OCI-LY7 (cell line): ENCODE measurements around the gene PSMA3. TPM values are rescaled to one million over a fixed set of nuclear protein-coding genes. Genes with fewer than 3 reads are reported as not detected.

Experiments
- BruUV-seq: library from RNA; stranded (reverse); fragments of 400-500 nt; replicated peaks from 2 replicates; lab custom pipeline; 2021; lab: Mats Ljungman, UMichigan
- CTCF ChIA-PET: fragments of 300-600 bp; sonication (Branson Sonifier 250); formaldehyde crosslinking; loops from one replicate; lab custom pipeline; 2022; ENCODE audit warnings: antibody characterized with exemption; ENCODE audit not compliant: unreplicated experiment; lab: Charles Lee
- POLR2A ChIA-PET: fragments of 300-600 bp; sonication (Branson Sonifier 250); formaldehyde crosslinking; loops from one replicate; lab custom pipeline; 2022; ENCODE audit warnings: antibody characterized with exemption; lab: Charles Lee
- DNase-seq: peaks from one replicate; pipeline ENCODE4 v3.0.0-alpha.2; 2015; ENCODE audit warnings: low spot score
- H2AFZ ChIP-seq: fragments of 200-600 bp; sonication (generic), shearing (Covaris generic); 2 replicates; pipeline ENCODE4 v1.6.1; 2014; ENCODE audit warnings: mild to moderate bottlenecking, antibody characterized with exemption, low read length, moderate library complexity
- H3K27ac ChIP-seq: fragments of 200-600 bp; sonication (generic); 2 replicates; pipeline ENCODE4 v1.5.1; 2014; ENCODE audit warnings: mixed run types, low read depth, mild to moderate bottlenecking, moderate library complexity, low read length, inconsistent platforms; ENCODE audit not compliant: poor library complexity, severe bottlenecking
- H3K36me3 ChIP-seq: fragments of 200-600 bp; sonication (generic); 2 replicates; pipeline ENCODE4 v1.6.1; 2014; ENCODE audit warnings: mild to moderate bottlenecking, antibody characterized with exemption, low read length, moderate library complexity, mixed read lengths; ENCODE audit not compliant: insufficient read depth
- H3K4me1 ChIP-seq: fragments of 200-600 bp; sonication (generic); 2 replicates; pipeline ENCODE4 v1.5.1; 2014; ENCODE audit warnings: mild to moderate bottlenecking, low read length; ENCODE audit not compliant: insufficient read depth, poor library complexity, severe bottlenecking
- H3K4me2 ChIP-seq: fragments of 200-600 bp; sonication (generic); 2 replicates; pipeline ENCODE4 v1.6.1; 2014; ENCODE audit warnings: mild to moderate bottlenecking, low read length
- H3K4me3 ChIP-seq: fragments of 200-600 bp; sonication (generic); 2 replicates; pipeline ENCODE4 v1.5.1; 2014; ENCODE audit warnings: mild to moderate bottlenecking, low read depth, low read length; ENCODE audit not compliant: poor library complexity, severe bottlenecking
- H3K79me2 ChIP-seq: fragments of 200-600 bp; sonication (generic); 2 replicates; pipeline ENCODE4 v1.6.1; 2016; ENCODE audit warnings: low read depth, mild to moderate bottlenecking, low read length, moderate library complexity, mixed read lengths; ENCODE audit not compliant: insufficient read depth
- H3K9me2 ChIP-seq: fragments of 200-600 bp; sonication (generic); 2 replicates; pipeline ENCODE4 v1.6.1; 2016; ENCODE audit warnings: mild to moderate bottlenecking, low read length, mixed read lengths; ENCODE audit not compliant: insufficient read depth
- H3K9me3 ChIP-seq: fragments of 200-600 bp; sonication (generic); 2 replicates; pipeline ENCODE4 v1.6.1; 2014; ENCODE audit warnings: mild to moderate bottlenecking, mixed run types, low read length, mixed read lengths
- H4K20me1 ChIP-seq: fragments of 200-600 bp; sonication (generic); 2 replicates; pipeline ENCODE4 v1.6.1; 2014; ENCODE audit warnings: mild to moderate bottlenecking, antibody characterized with exemption, low read length, moderate library complexity, mixed read lengths; ENCODE audit not compliant: insufficient read depth
- CTCF ChIP-seq: fragments of 200-600 bp; sonication (generic); conservative IDR thresholded peaks from 2 replicates; pipeline ENCODE4 v1.5.1; 2014; ENCODE audit warnings: mild to moderate bottlenecking, antibody characterized with exemption, low read length, moderate library complexity, mixed read lengths
- EZH2phosphoT487 ChIP-seq: fragments of 200-600 bp; sonication (generic); IDR thresholded peaks from 2 replicates; pipeline ENCODE4 v1.6.1; 2018; ENCODE audit warnings: low read depth, borderline replicate concordance, mild to moderate bottlenecking, mixed run types, antibody characterized with exemption, low read length, moderate library complexity, mixed read lengths
- intact Hi-C: fragments of 100-400 bp; cut with micrococcal nuclease; formaldehyde crosslinking; loops from one replicate; pipeline ENCODE4 v1.10.0; 2022; ENCODE audit not compliant: unreplicated experiment
- total RNA-seq, 2 experiments: library from RNA; depleted of rRNA in 1 of 2; stranded (reverse); fragments of >200 nt in 1 of 2; shearing (Covaris generic) in 1 of 2; gene quantifications; 2 replicates each; pipeline ENCODE4 v1.2.3, GENCODE V29; 2014 to 2022

PSMA3 gene
- total RNA-seq, 2 experiments from 2014 or later: 88.9 to 206 TPM

GRCh38 chr14:58200480-58200841 lies 44.2 kb upstream of the PSMA3 start:
- peaks cover 27% of the 10 kb centered on the region for H3K79me2 ChIP-seq
- H4K20me1 ChIP-seq: peaks cover 5% of the 10 kb centered on the region; the same call in 1 of the 2 replicates
- no peaks in the 10 kb centered on the region for H3K9me3 ChIP-seq
- H3K4me2 ChIP-seq: peak overlapping the region; percentile 87
- peaks cover 22% of the 10 kb centered on the region for H3K36me3 ChIP-seq
- peaks cover 18% of the 10 kb centered on the region for H3K4me1 ChIP-seq
- H2AFZ ChIP-seq: peak overlapping the region; percentile 75; the same call in 1 of the 2 replicates
- no peak for DNase-seq
- peak overlapping the region; percentile 95 for H3K4me3 ChIP-seq
- intact Hi-C loops: loop anchor here (1.0 to 5.0 kb wide), 3 partner anchors 44 to 808 kb away; partner anchors contain the start of genes ARID4A, NAA30 and PSMA3
- peak overlapping the region; percentile 59 for H3K27ac ChIP-seq
- no TSS peak for BruUV-seq
- CTCF ChIA-PET: no interaction called here
- H3K9me2 ChIP-seq: no peaks in the 10 kb centered on the region
- TF ChIP-seq CTCF (no peak), EZH2phosphoT487 (no peak)
- POLR2A ChIA-PET: interaction anchor here (0.6 to 3.0 kb wide), 4 partner anchors 9 to 811 kb away, joined by 3 to 13 read pairs (median 3); partner anchors contain the start of genes KIAA0586, PSMA3 and TIMM9

DNA sequence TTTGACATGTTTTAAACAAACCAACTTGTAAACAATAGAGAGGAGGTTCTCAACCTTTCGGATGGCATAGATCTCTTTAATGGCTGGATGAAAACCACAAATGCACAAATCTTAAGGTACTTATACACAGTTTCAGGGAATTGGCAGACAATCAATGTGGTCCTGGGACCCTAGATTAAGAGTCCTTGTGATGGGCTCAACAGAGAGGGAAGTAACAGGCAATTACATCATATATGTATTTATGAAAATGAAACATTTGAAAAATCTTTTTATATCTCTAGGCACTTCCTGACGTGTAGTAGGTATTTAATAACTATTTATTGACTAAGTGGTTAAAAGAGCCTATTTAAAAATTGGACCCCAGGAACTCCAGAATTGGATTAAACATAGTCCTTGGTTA lies 43.8 kb upstream of the PSMA3 start:
- intact Hi-C loops: loop anchor here (1.0 to 5.0 kb wide), 3 partner anchors 43 to 809 kb away; partner anchors contain the start of genes ARID4A, NAA30 and PSMA3
- H3K36me3 ChIP-seq: peaks cover 22% of the 10 kb centered on the region
- ChIA-PET POLR2A (interaction anchor here (0.6 to 1.5 kb wide), 2 partner anchors 44 to 811 kb away, joined by 3 read pairs; partner anchors contain the start of gene PSMA3), CTCF (no interaction called here)
- TSS peak; percentile 87 for BruUV-seq
- peak overlapping the region; percentile 59 for H3K27ac ChIP-seq
- peak overlapping the region; percentile 75; the same call in 1 of the 2 replicates for H2AFZ ChIP-seq
- no peaks in the 10 kb centered on the region for H3K9me2 ChIP-seq
- peak overlapping the region; percentile 87 for H3K4me2 ChIP-seq
- peaks cover 27% of the 10 kb centered on the region for H3K79me2 ChIP-seq
- TF ChIP-seq CTCF (no peak), EZH2phosphoT487 (no peak)
- H3K4me1 ChIP-seq: peaks cover 18% of the 10 kb centered on the region
- H3K9me3 ChIP-seq: no peaks in the 10 kb centered on the region
- peaks cover 5% of the 10 kb centered on the region; the same call in 1 of the 2 replicates for H4K20me1 ChIP-seq
- H3K4me3 ChIP-seq: peak overlapping the region; percentile 95
- DNase-seq: peak; percentile 9

- peaks cover 90% of the 10 kb centered on the region for H3K36me3 ChIP-seq
- no peaks in the 10 kb centered on the region for H3K4me1 ChIP-seq
- TF ChIP-seq EZH2phosphoT487 (no peak), CTCF (no peak)
- DNase-seq: no peak
- no peaks in the 10 kb centered on the region for H3K79me2 ChIP-seq
- H4K20me1 ChIP-seq: no peaks in the 10 kb centered on the region
- no peak overlapping the region for H3K27ac ChIP-seq
- H2AFZ ChIP-seq: no peak overlapping the region
- ChIA-PET CTCF (no interaction called here), POLR2A (interaction anchor here (1.5 kb wide), 1 partner anchor 9 kb away, joined by 4 read pairs; no protein-coding TSS in a partner anchor)
- H3K9me2 ChIP-seq: no peaks in the 10 kb centered on the region
- intact Hi-C loops: no loop called here
- no TSS peak for BruUV-seq
- H3K9me3 ChIP-seq: no peaks in the 10 kb centered on the region
- H3K4me2 ChIP-seq: no peak overlapping the region
- no peak overlapping the region for H3K4me3 ChIP-seq
Observed at GRCh38 chr14:58213176-58213575, 31.5 kb upstream of the PSMA3 start.
